Activated T-helper 17 cell treated with anti-CD3 and anti-CD28 coated beads, Interleukin-2, amount 50 U/mL, for 72 hours (primary cell): ENCODE data around the gene CCDC190. TPM values are rescaled to one million over a fixed set of nuclear protein-coding genes. Genes with fewer than 3 reads are reported as not detected.

Source experiments
- ATAC-seq: fragments of 150-1000 bp; cut with Tn5 transposase; replicated peaks from 2 replicates; pipeline ENCODE4 v1.10.0; 2021; ENCODE audit warnings: mild to moderate bottlenecking, moderate library complexity
- H3K27ac Mint-ChIP-seq: one replicate; pipeline ENCODE4 v1.8.0; 2022; ENCODE audit warnings: mixed read lengths
- H3K27me3 Mint-ChIP-seq: one replicate; pipeline ENCODE4 v1.8.0; 2022; ENCODE audit warnings: mixed read lengths
- H3K36me3 Mint-ChIP-seq: one replicate; pipeline ENCODE4 v1.8.0; 2022; ENCODE audit warnings: low read depth, mild to moderate bottlenecking, mixed read lengths
- H3K4me1 Mint-ChIP-seq: one replicate; pipeline ENCODE4 v1.8.0; 2022; ENCODE audit warnings: mixed read lengths
- H3K4me3 Mint-ChIP-seq: one replicate; pipeline ENCODE4 v1.8.0; 2022; ENCODE audit warnings: mild to moderate bottlenecking, mixed read lengths
- H3K9me3 Mint-ChIP-seq: one replicate; pipeline ENCODE4 v1.8.0; 2022; ENCODE audit warnings: mixed read lengths
- total RNA-seq, 2 donors: library from RNA; stranded (reverse); gene quantifications; one replicate each; pipeline ENCODE4 v1.2.3, GENCODE V29; 2022

CCDC190 gene
- total RNA-seq, 2 donors from 2014 or later, result not detected

GRCh38 chr1:162859191-162859590 lies 1.8 kb downstream of the CCDC190 start:
- no peaks in the 10 kb centered on the region for H3K36me3 Mint-ChIP-seq
- H3K27ac Mint-ChIP-seq, result no peak overlapping the region
- H3K9me3 Mint-ChIP-seq, result no peaks in the 10 kb centered on the region
- no peaks in the 10 kb centered on the region for H3K4me1 Mint-ChIP-seq
- no peak overlapping the region for H3K4me3 Mint-ChIP-seq
- peaks cover 18% of the 10 kb centered on the region for H3K27me3 Mint-ChIP-seq
- no peak for ATAC-seq

GRCh38 chr1:162857850-162858249 lies 3.1 kb downstream of the CCDC190 start:
- no peaks in the 10 kb centered on the region for H3K36me3 Mint-ChIP-seq
- no peaks in the 10 kb centered on the region for H3K9me3 Mint-ChIP-seq
- no peak overlapping the region for H3K27ac Mint-ChIP-seq
- H3K4me3 Mint-ChIP-seq, result no peak overlapping the region
- no peaks in the 10 kb centered on the region for H3K4me1 Mint-ChIP-seq
- ATAC-seq, result no peak
- H3K27me3 Mint-ChIP-seq, result peaks cover 16% of the 10 kb centered on the region

- H3K9me3 Mint-ChIP-seq, result no peaks in the 10 kb centered on the region
- H3K27me3 Mint-ChIP-seq, result peaks cover 4% of the 10 kb centered on the region
Measured at GRCh38 chr1:162856260-162856659, 4.7 kb downstream of the CCDC190 start.

GRCh38 chr1:162855461-162856150 lies 5.4 kb downstream of the CCDC190 start:
- no peak overlapping the region for H3K27ac Mint-ChIP-seq
- H3K4me1 Mint-ChIP-seq, result no peaks in the 10 kb centered on the region

More at GRCh38 chr1:162856260-162856659, 4.7 kb downstream of the CCDC190 start:
- no peaks in the 10 kb centered on the region for H3K4me1 Mint-ChIP-seq
- H3K36me3 Mint-ChIP-seq, result no peaks in the 10 kb centered on the region
- H3K4me3 Mint-ChIP-seq, result no peak overlapping the region
- no peak overlapping the region for H3K27ac Mint-ChIP-seq
- ATAC-seq, result no peak

GRCh38 chr1:162854245-162854882 lies 6.6 kb downstream of the CCDC190 start:
- H3K4me1 Mint-ChIP-seq, result no peaks in the 10 kb centered on the region
- no peak overlapping the region for H3K4me3 Mint-ChIP-seq
- no peak overlapping the region for H3K27ac Mint-ChIP-seq
- no peaks in the 10 kb centered on the region for H3K9me3 Mint-ChIP-seq
- peaks cover 6% of the 10 kb centered on the region for H3K27me3 Mint-ChIP-seq
- peak; percentile 62 for ATAC-seq
- no peaks in the 10 kb centered on the region for H3K36me3 Mint-ChIP-seq

More at GRCh38 chr1:162855461-162856150, 5.4 kb downstream of the CCDC190 start:
- Mint-ChIP-seq H3K4me3 (no peak overlapping the region), H3K9me3 (no peaks in the 10 kb centered on the region), H3K36me3 (no peaks in the 10 kb centered on the region), H3K27me3 (peaks cover 6% of the 10 kb centered on the region)
- ATAC-seq, result no peak

- Mint-ChIP-seq H3K4me1 (no peaks in the 10 kb centered on the region), H3K27ac (no peak overlapping the region), H3K27me3 (peaks cover 9% of the 10 kb centered on the region)
Measured at GRCh38 chr1:162851341-162851740, 9.6 kb downstream of the CCDC190 start.

GRCh38 chr1:162849711-162850110 lies 11.3 kb downstream of the CCDC190 start:
- H3K27ac Mint-ChIP-seq, result no peak overlapping the region
- peaks cover 9% of the 10 kb centered on the region for H3K27me3 Mint-ChIP-seq
- H3K4me3 Mint-ChIP-seq, result no peak overlapping the region
- H3K36me3 Mint-ChIP-seq, result no peaks in the 10 kb centered on the region
- H3K9me3 Mint-ChIP-seq, result no peaks in the 10 kb centered on the region
- H3K4me1 Mint-ChIP-seq, result no peaks in the 10 kb centered on the region
- no peak for ATAC-seq

More at GRCh38 chr1:162851341-162851740, 9.6 kb downstream of the CCDC190 start:
- no peak overlapping the region for H3K4me3 Mint-ChIP-seq
- H3K36me3 Mint-ChIP-seq, result no peaks in the 10 kb centered on the region
- no peaks in the 10 kb centered on the region for H3K9me3 Mint-ChIP-seq
- ATAC-seq, result no peak

- no peaks in the 10 kb centered on the region for H3K36me3 Mint-ChIP-seq
- H3K4me1 Mint-ChIP-seq, result no peaks in the 10 kb centered on the region
- H3K9me3 Mint-ChIP-seq, result no peaks in the 10 kb centered on the region
- ATAC-seq, result no peak
- no peak overlapping the region for H3K27ac Mint-ChIP-seq
- H3K27me3 Mint-ChIP-seq, result peaks cover 13% of the 10 kb centered on the region
- no peak overlapping the region for H3K4me3 Mint-ChIP-seq
Measured at GRCh38 chr1:162847839-162848453, 13.0 kb downstream of the CCDC190 start.

GRCh38 chr1:162846256-162847212 lies 14.4 kb downstream of the CCDC190 start:
- no peaks in the 10 kb centered on the region for H3K36me3 Mint-ChIP-seq
- peaks cover 19% of the 10 kb centered on the region for H3K27me3 Mint-ChIP-seq
- H3K9me3 Mint-ChIP-seq, result no peaks in the 10 kb centered on the region
- ATAC-seq, result no peak
- H3K4me1 Mint-ChIP-seq, result no peaks in the 10 kb centered on the region
- no peak overlapping the region for H3K27ac Mint-ChIP-seq
- H3K4me3 Mint-ChIP-seq, result no peak overlapping the region

- Mint-ChIP-seq H3K27me3 (peaks cover 17% of the 10 kb centered on the region), H3K27ac (no peak overlapping the region), H3K36me3 (no peaks in the 10 kb centered on the region), H3K4me3 (no peak overlapping the region), H3K9me3 (peaks cover 4% of the 10 kb centered on the region), H3K4me1 (no peaks in the 10 kb centered on the region)
- ATAC-seq, result no peak
Measured at GRCh38 chr1:162844153-162844552, 16.8 kb downstream of the CCDC190 start.

GRCh38 chr1:162840250-162840839 lies 20.6 kb downstream of the CCDC190 start:
- Mint-ChIP-seq H3K4me1 (no peaks in the 10 kb centered on the region), H3K36me3 (no peaks in the 10 kb centered on the region), H3K27me3 (peaks cover 25% of the 10 kb centered on the region), H3K4me3 (no peak overlapping the region), H3K9me3 (peaks cover 10% of the 10 kb centered on the region), H3K27ac (no peak overlapping the region)
- ATAC-seq, result no peak

GRCh38 chr1:162838863-162839262 lies 22.1 kb downstream of the CCDC190 start:
- peaks cover 5% of the 10 kb centered on the region for H3K4me1 Mint-ChIP-seq
- no peak overlapping the region for H3K27ac Mint-ChIP-seq
- ATAC-seq, result no peak
- H3K9me3 Mint-ChIP-seq, result peaks cover 10% of the 10 kb centered on the region
- H3K27me3 Mint-ChIP-seq, result peaks cover 20% of the 10 kb centered on the region
- H3K36me3 Mint-ChIP-seq, result no peaks in the 10 kb centered on the region
- H3K4me3 Mint-ChIP-seq, result no peak overlapping the region

- Mint-ChIP-seq H3K4me1 (peaks cover 5% of the 10 kb centered on the region), H3K27ac (peak overlapping the region; percentile 76), H3K4me3 (no peak overlapping the region), H3K9me3 (peaks cover 10% of the 10 kb centered on the region), H3K27me3 (peaks cover 17% of the 10 kb centered on the region), H3K36me3 (no peaks in the 10 kb centered on the region)
- peak; percentile 96 for ATAC-seq
Measured at GRCh38 chr1:162835157-162835899, 25.6 kb downstream of the CCDC190 start.
